Myocyte (in vitro differentiated cells): ENCODE data around the gene SSC5D. TPM values are rescaled to one million over a fixed set of nuclear protein-coding genes. Genes with fewer than 3 reads are reported as not detected.
A peak's percentile ranks its signal among the peaks of the same experiment; 100 is the strongest.

Experiments
- DNase-seq: peaks from one replicate; pipeline ENCODE4 v3.0.0-alpha.2; 2012; ENCODE audit warnings: low read depth
- total RNA-seq: library from RNA; depleted of rRNA; stranded (reverse); fragments of >200 nt; gene quantifications from 2 replicates; pipeline ENCODE4 v1.2.3, GENCODE V29; 2014

SSC5D gene
- total RNA-seq, 1 donor from 2014 or later, result 1.2 TPM

- DNase-seq, result no peak
Measured at GRCh38 chr19:55535173-55535964, 47.1 kb downstream of the SSC5D start.

GRCh38 chr19:55535965-55536350 lies 47.7 kb downstream of the SSC5D start:
- DNase-seq, result no peak

DNA sequence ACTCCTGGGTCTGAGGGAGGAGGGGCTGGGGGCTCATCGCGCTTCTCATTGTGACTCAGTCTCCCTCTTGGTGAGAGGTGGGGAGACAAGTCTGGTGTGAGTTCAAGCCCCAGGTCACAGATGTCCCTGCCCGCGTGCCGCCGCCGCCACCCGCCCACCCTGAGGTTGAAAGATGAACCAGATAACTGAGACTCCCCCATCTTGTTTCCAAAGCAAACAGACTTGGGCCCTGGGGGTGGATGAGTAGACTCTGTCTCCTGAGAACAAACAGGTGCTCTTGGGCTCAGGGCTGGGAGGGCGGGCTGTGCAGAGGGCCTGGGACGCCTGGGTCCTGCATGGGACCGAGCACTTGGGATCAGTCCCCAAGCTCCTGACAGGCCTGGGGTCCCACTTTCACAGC lies 48.1 kb downstream of the SSC5D start:
- peak; percentile 68 for DNase-seq

GRCh38 chr19:55536951-55537740 lies 48.9 kb downstream of the SSC5D start, which contains the start of gene SBK2:
TSS of gene SBK2 (minus strand) at chr19:55537133. CDS start at chr19:55536294, 839 bp downstream.
- DNase-seq, result peak; percentile 77

- peak; percentile 95 for DNase-seq
Measured at GRCh38 chr19:55537741-55538111, 49.5 kb downstream of the SSC5D start.

GRCh38 chr19:55538132-55538531 lies 49.9 kb downstream of the SSC5D start:
- no peak for DNase-seq

- no peak for DNase-seq
Measured at GRCh38 chr19:55539090-55539984, 51.1 kb downstream of the SSC5D start.

DNA sequence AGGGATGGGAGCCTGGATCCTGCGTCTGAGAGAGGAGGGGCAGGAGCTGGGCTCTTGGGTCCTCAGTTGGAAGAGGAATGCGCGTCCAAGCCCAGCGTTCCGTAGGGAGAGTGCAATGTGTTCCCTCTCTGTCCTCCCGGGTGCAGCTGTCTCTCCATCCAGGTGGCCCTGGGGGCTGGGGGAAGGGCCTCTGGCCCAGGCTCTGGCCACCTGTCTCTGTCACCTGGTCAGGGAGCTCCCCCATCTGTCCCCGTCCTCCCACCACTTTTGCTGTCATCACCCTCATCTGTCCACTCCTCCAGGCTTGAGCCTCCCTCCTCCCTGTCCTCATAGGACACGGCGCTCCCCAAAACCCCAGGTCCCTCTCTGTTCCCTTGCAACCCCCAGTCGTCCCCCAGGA lies 52.4 kb downstream of the SSC5D start:
- DNase-seq, result peak; percentile 87

- no peak for DNase-seq
Measured at GRCh38 chr19:55541091-55541490, 52.9 kb downstream of the SSC5D start.

- no peak for DNase-seq
Measured at GRCh38 chr19:55542292-55542855, 54.1 kb downstream of the SSC5D start.

DNA sequence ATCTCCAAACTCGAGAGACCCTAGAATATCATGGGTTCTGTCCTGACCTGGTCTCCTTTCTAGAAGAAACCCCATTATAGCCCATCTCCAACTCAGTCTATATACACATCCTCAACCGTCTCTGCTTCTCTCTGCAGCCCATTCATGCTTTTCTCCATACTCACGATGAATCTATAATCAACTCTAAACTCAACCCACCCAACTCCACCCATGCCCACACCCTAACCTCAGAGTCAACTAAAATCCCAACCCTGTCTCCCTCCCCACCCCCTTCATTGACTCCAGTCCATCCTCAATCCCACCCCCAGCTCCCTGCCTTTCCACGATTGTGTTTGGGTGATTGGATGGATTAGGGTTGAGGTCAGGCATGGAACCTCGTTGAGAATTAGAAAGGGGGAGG lies 55.3 kb downstream of the SSC5D start:
- DNase-seq, result no peak

DNA sequence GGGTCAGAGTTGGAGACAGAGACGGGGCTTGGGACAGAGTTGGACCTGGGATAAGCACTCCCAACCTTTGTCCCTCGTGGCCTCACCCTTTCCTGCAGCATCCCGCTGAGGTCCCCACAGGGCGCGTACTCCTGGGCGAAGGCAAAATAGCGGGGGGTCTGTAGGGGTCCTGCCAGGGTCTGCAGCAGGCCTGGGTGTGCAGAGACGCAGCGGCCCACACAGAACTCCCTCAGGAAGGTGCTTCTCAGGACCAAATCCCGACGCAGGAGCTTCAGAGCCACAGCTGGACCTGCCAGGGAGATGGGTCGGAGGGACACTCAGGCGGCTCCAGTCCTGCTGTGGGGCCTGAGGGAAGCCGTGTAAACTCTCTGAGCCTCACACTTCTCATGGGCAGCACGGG lies 55.8 kb downstream of the SSC5D start:
- no peak for DNase-seq

DNA sequence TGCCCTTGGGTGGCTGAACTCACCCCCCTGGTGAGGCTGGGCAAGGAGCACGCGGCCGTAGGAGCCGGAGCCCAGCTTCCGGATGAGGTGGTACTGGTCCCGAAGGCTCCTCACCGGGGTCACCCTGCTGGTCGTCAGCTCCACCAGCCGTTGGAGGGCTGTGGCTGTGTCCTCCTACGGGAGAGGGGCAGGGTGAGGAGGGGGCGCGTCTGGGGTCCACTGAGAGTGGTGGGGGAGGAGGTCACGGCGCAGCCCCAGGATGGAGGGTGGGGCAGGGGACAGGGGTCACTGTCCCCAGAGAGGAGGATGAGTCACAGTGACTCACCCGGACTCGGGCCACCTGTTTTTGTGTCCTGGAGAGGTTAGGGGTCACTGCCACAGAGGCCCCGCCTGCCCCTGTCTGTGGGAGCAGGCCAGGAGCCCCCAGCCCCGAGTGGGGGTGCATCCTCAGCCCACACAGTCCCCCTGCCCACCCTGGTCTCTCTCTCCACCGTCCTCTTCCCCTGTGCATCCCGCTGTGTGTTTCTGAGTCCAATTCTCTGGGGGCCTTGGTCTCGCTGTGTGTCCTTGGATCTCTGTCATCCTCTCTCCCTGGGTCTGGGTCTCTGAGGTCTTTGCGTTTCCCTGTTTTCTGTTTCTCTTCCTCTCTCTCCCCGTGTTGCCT lies 56.7 kb downstream of the SSC5D start:
- DNase-seq, result peak; percentile 58

DNA sequence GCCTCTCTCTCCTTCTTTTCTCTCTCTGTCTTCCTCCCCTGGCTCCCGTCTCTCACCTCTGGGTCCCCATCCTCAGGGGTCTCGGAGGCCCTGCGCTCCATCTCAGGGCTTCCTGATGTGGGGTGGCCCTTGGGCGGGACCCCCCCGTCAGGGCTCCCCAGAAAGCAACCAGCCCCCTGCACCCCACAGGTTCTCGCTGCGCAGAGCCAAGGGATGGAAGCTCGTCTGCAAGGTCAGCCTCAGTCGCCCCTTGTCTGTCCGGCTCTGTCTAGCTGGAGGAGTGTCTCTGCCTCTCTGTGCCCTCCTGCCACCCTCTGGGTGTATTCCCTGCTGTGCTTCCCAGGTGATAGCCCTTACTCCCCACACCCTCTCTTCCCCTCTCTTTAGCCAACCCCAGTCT lies 57.2 kb downstream of the SSC5D start, which contains the start of gene SBK3:
TSS of gene SBK3 (minus strand) at position 101 of the 400 bp plus-strand sequence. CDS start at position 101, 0 bp downstream.
- no peak for DNase-seq

DNA sequence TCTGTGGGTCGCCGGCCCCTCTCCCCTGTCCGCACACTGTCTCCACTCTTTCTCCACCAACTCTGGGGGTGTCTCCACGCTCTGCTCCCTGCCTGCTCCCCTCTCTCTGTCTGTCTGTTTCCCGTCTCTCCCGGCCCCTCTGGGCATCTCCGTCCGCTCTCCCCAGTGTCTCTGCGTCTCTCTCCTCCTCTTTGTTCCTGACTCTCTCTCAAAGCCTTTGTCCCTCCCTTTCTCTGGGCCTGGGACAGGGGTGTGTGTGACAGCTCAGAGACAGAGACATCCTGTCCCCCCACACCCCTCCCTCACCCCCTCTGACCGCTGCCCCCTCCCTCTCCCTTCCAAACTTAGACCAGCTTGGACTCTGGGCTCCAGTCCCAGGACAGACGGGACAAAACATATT lies 57.8 kb downstream of the SSC5D start:
- DNase-seq, result peak; percentile 61

GRCh38 chr19:55546822-55547614 lies 58.8 kb downstream of the SSC5D start:
- DNase-seq, result peak; percentile 61

GRCh38 chr19:55549500-55550320 lies 61.5 kb downstream of the SSC5D start:
- DNase-seq, result peak; percentile 81

GRCh38 chr19:55550321-55550650 lies 62.0 kb downstream of the SSC5D start:
- no peak for DNase-seq

DNA sequence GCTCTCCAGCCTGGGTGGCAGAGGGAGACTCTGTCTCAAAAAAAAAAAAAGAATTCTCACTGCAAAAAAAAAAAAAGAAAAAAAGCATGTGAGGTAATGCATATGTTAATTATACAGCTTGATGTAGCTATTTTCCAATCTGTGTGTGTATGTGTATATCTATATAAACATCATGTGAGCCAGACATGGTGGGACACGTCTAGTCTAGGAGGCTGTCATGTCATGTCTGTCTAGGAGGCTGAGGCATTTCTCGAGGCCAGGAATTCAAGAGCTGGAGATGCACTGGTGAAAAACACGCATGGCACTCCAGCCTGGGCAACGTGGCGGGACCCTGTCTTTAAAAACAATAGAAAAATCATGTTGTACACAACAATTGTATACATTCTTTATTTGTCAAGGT lies 64.0 kb downstream of the SSC5D start:
- no peak for DNase-seq
